HG02852 (cell line): ENCODE data around the gene CHRNA9.

Experiments
- ATAC-seq: cut with Tn5 transposase; IDR thresholded peaks from one replicate; pipeline ENCODE4 v1.9.1; 2021; ENCODE audit warnings: mild to moderate bottlenecking, moderate library complexity; ENCODE audit not compliant: unreplicated experiment

The CHRNA9 gene

GRCh38 chr4:40337051-40337450 lies 1.9 kb downstream of the CHRNA9 start:
- no peak for ATAC-seq

- ATAC-seq, result no peak
These were observed 2.4 kb downstream of the CHRNA9 start for GRCh38 chr4:40337523-40337922.

- no peak for ATAC-seq
These were observed 4.9 kb downstream of the CHRNA9 start for GRCh38 chr4:40340030-40340429.

- ATAC-seq, result no peak
These were observed 12.3 kb downstream of the CHRNA9 start for GRCh38 chr4:40347472-40347871.

GRCh38 chr4:40348000-40348399 lies 12.9 kb downstream of the CHRNA9 start:
- ATAC-seq, result no peak

GRCh38 chr4:40349561-40350198 lies 14.5 kb downstream of the CHRNA9 start:
- ATAC-seq, result no peak

GRCh38 chr4:40350627-40351227 lies 15.6 kb downstream of the CHRNA9 start:
- no peak for ATAC-seq

GRCh38 chr4:40354158-40354557 lies 19.0 kb downstream of the CHRNA9 start:
- no peak for ATAC-seq

GRCh38 chr4:40355131-40355530 lies 20.0 kb downstream of the CHRNA9 start:
- no peak for ATAC-seq

GRCh38 chr4:40357738-40358137 lies 22.6 kb downstream of the CHRNA9 start:
- ATAC-seq, result no peak

GRCh38 chr4:40361338-40361737 lies 26.2 kb downstream of the CHRNA9 start:
- ATAC-seq, result no peak

GRCh38 chr4:40363382-40363920 lies 28.3 kb downstream of the CHRNA9 start:
- no peak for ATAC-seq

GRCh38 chr4:40363945-40364344 lies 28.8 kb downstream of the CHRNA9 start:
- ATAC-seq, result no peak

GRCh38 chr4:40365766-40366165 lies 30.6 kb downstream of the CHRNA9 start:
- ATAC-seq, result no peak

- ATAC-seq, result no peak
These were observed 32.3 kb downstream of the CHRNA9 start for GRCh38 chr4:40367451-40367850.

- ATAC-seq, result peak; percentile 77
These were observed 34.5 kb downstream of the CHRNA9 start for GRCh38 chr4:40369437-40370274.

GRCh38 chr4:40372651-40373050 lies 37.5 kb downstream of the CHRNA9 start:
- ATAC-seq, result no peak

GRCh38 chr4:40373636-40374035 lies 38.5 kb downstream of the CHRNA9 start:
- no peak for ATAC-seq

- ATAC-seq, result no peak
These were observed 40.0 kb downstream of the CHRNA9 start for GRCh38 chr4:40375095-40375494.

GRCh38 chr4:40375620-40376019 lies 40.5 kb downstream of the CHRNA9 start:
- ATAC-seq, result no peak

- ATAC-seq, result no peak
These were observed 42.6 kb downstream of the CHRNA9 start for GRCh38 chr4:40377512-40378365.
